CD1c-positive myeloid dendritic cell (primary cell): Measurements from ENCODE around the gene ACBD3.
"Not testable (repeated sequence)": the region's sequence is repeated elsewhere in the genome, so short reads cannot be mapped to it uniquely, and the experiment has no call there.

Experiments used
- DNase-seq: peaks from one replicate; pipeline ENCODE4 v3.0.0-alpha.2; 2016; ENCODE audit errors: extremely low spot score

ACBD3 gene

GRCh38 chr1:226186124-226187018, at the start of gene ACBD3:
TSS of gene ACBD3 (minus strand) at chr1:226186741. CDS start at chr1:226186675, 66 bp downstream.
- peak; percentile 86 for DNase-seq

- DNase-seq = no peak
Observed at GRCh38 chr1:226233806-226234205, 47.3 kb upstream of the ACBD3 start.

GRCh38 chr1:226233293-226233692, 46.8 kb upstream of the ACBD3 start:
- DNase-seq = no peak

- no peak for DNase-seq
Observed at GRCh38 chr1:226226601-226227000, 40.1 kb upstream of the ACBD3 start.

GRCh38 chr1:226223786-226224244, 37.3 kb upstream of the ACBD3 start:
- no peak for DNase-seq

GRCh38 chr1:226223157-226223785, 36.7 kb upstream of the ACBD3 start, which contains the start of gene MIXL1:
TSS of gene MIXL1 (plus strand) at chr1:226223664. CDS start at chr1:226223682, 18 bp downstream.
- DNase-seq = no peak

GRCh38 chr1:226222686-226223085, 36.1 kb upstream of the ACBD3 start:
- no peak for DNase-seq

GRCh38 chr1:226220473-226221189, 34.1 kb upstream of the ACBD3 start:
- no peak for DNase-seq

- no peak for DNase-seq
Observed at GRCh38 chr1:226217273-226217672, 30.7 kb upstream of the ACBD3 start.

- DNase-seq = no peak
Observed at GRCh38 chr1:226216056-226216455, 29.5 kb upstream of the ACBD3 start.

- no peak for DNase-seq
Observed at GRCh38 chr1:226215239-226215638, 28.7 kb upstream of the ACBD3 start.

GRCh38 chr1:226212545-226212944, 26.0 kb upstream of the ACBD3 start:
- no peak for DNase-seq

GRCh38 chr1:226211181-226211821, 24.8 kb upstream of the ACBD3 start:
- DNase-seq = no peak

- DNase-seq = no peak
Observed at GRCh38 chr1:226210571-226211176, 24.1 kb upstream of the ACBD3 start.

GRCh38 chr1:226209307-226210059, 22.9 kb upstream of the ACBD3 start:
- no peak for DNase-seq

- no peak for DNase-seq
Observed at GRCh38 chr1:226207048-226207447, 20.5 kb upstream of the ACBD3 start.

GRCh38 chr1:226204198-226204597, 17.7 kb upstream of the ACBD3 start:
- DNase-seq = no peak

GRCh38 chr1:226203655-226204054, 17.1 kb upstream of the ACBD3 start:
- no peak for DNase-seq

- DNase-seq = no peak
Observed at GRCh38 chr1:226203240-226203639, 16.7 kb upstream of the ACBD3 start.

GRCh38 chr1:226202666-226203065, 16.1 kb upstream of the ACBD3 start:
- not testable (repeated sequence) for DNase-seq

- DNase-seq = no peak
Observed at GRCh38 chr1:226202246-226202645, 15.7 kb upstream of the ACBD3 start.
